Fibroblast of lung (primary cell): ENCODE measurements around the gene PTPRM.

Experiments
- EZH2 ChIP-seq: IDR thresholded peaks from 2 replicates; pipeline ENCODE4 v1.5.1; 2012; ENCODE audit warnings: low read length, control low read depth, mild to moderate bottlenecking; ENCODE audit errors: missing control alignments
- TF ChIP-seq, protein P1 (sequence below), 2 donors: IDR thresholded peaks in 1 of 2; conservative IDR thresholded peaks in 1 of 2; 1 replicate in 1 of 2; 2 replicates in 1 of 2; pipeline ENCODE4 v1.5.1; 2011 to 2012; ENCODE audit warnings: low read length in 2 of 2, control low read depth in 1 of 2, inconsistent platforms in 1 of 2, low read depth in 1 of 2, mild to moderate bottlenecking in 1 of 2

- TF ChIP-seq, protein P1, sequence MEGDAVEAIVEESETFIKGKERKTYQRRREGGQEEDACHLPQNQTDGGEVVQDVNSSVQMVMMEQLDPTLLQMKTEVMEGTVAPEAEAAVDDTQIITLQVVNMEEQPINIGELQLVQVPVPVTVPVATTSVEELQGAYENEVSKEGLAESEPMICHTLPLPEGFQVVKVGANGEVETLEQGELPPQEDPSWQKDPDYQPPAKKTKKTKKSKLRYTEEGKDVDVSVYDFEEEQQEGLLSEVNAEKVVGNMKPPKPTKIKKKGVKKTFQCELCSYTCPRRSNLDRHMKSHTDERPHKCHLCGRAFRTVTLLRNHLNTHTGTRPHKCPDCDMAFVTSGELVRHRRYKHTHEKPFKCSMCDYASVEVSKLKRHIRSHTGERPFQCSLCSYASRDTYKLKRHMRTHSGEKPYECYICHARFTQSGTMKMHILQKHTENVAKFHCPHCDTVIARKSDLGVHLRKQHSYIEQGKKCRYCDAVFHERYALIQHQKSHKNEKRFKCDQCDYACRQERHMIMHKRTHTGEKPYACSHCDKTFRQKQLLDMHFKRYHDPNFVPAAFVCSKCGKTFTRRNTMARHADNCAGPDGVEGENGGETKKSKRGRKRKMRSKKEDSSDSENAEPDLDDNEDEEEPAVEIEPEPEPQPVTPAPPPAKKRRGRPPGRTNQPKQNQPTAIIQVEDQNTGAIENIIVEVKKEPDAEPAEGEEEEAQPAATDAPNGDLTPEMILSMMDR (conservative IDR thresholded peaks at IDR 0.05 in 1 of 2, IDR thresholded peaks at IDR 0.05 in 1 of 2; ENCODE audit: low read depth in 1 of 2, low read length in 2 of 2): no peak
- no peak for TF ChIP-seq EZH2
These were observed 199.2 kb downstream of the PTPRM start for GRCh38 chr18:7766346-7766745.
